Activated CD8-positive, alpha-beta memory T cell treated with anti-CD3 and anti-CD28 coated beads, Interleukin-2, amount 50 U/mL, for 48 hours (primary cell): Measurements from ENCODE around the gene SLC12A8.

Source experiments
- DNase-seq: peaks from one replicate; pipeline ENCODE4 v3.0.0-alpha.2; 2020

SLC12A8 gene

DNA sequence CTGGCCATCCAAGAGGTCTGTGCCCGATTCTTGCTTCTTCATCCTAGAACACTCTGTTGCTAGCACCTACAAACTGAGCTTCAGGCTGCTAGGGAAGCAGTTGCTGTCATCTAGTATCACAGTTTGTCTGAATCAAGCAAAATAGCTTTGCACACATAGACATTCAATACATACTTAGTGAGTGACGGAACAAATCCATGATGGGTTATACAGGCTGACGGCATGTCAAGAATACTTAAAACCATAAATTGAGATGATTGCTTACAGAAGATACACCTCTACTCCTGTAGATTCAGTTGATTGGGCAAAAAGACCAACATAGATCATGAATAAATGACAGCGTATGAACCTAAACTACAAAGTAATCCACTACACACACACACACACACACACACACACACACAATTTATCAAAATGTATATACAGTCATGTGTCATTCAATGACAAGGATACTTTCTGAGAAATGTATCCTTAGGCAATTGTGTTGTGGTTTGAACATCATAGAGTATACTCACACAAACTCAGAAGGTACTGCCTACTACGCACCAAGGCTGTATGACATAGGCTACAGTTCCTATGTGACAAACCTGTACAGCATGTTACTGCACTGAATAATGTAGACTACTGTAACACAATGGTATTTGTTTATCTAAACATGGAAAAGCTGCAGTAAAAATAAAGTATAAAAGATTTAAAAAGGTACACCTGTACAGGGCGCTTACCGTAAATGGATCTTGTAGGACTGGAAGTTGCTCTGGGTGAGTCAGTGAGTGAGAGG, 142.4 kb downstream of the SLC12A8 start:
- peak; percentile 4 for DNase-seq

DNA sequence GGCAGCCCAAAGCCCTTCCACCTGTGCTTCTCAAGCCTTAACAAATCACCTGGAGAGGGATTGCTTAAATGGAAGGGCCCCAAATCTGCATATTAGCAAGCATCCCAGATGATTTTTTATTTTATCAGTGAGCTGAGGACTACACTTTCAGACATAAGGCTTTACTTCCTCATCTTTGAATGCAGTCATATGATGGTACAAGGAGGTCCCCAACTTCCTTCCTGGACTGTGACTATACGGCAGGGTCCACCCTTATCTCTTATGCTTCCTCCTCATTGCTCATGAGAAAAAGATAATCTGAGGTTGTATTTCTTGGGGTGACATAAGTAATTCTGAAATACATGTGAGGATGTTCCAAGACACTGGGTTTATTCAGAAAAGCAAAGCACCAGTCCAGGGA, 143.1 kb downstream of the SLC12A8 start:
- DNase-seq = no peak

DNA sequence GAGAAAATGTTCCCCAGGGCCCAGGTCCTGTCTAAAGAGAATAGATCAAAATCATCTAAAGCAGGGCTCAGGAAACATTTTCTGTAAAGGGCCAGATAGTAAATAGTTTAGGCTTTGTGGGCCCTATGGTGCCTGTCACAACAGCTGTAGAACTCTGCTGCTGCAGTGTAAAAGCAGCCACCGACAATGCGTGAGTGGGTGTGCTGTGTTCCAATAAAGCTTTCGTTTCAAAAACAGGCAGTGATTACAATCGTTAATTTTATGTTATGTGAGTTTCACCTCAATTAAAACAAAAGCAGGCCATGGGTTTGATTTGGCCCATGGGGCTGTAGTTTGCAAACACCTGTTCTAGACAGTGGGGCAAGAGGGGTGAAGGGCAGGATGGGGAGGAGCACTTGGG, 144.3 kb downstream of the SLC12A8 start:
- peak; percentile 33 for DNase-seq

DNA sequence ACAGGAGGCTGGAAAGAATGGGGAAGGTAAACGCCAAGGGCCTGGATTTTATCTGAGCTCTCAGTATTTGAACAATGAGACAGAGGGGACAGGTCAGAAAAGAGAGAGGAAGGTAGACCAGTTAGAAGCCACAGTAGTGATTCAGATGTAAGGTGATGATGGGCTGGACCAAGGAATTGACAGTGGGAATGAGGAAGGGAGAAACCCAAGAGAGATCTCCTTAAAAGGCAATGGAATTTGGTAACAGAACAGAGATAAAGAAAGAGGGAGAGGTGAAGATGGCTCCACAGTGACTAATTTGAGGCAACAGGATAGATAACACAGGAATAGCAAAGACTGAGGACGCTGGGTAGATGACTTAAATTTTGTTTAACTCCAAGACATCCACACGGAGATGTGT, 145.3 kb downstream of the SLC12A8 start:
- DNase-seq = no peak

DNA sequence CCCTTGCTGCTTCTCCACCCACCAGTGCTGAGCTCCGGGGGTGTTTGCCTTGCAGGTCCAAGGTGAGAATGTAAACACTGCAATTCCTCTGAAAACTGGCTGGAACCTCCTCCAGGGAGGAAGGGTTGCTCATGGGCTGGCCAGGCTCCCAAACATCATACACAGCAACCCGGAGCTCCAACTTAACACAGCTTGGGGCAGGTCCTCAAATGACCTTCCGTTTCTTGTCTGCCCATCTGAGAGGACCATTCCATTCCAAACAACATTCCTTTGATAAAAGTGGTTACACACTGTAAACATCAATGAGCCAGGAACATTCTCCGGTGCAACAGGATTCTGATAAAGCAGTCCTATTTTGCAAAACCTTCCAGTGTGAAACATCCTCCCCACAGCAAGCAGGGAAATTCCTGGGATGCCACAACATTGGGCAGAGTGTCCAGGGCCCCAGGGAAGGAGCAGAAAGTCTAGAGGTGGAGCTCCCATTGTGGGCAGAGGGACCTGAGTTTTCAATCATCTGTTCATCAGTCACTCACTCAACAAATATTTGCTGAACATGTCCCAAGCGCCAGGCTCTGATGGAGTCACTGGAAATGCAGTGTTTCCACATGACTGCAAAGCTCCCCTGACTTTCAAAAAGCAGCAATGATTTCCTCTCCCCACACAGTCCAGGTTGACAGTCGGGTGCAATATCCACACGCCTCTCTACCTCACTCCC, 149.5 kb downstream of the SLC12A8 start:
- DNase-seq = no peak

DNA sequence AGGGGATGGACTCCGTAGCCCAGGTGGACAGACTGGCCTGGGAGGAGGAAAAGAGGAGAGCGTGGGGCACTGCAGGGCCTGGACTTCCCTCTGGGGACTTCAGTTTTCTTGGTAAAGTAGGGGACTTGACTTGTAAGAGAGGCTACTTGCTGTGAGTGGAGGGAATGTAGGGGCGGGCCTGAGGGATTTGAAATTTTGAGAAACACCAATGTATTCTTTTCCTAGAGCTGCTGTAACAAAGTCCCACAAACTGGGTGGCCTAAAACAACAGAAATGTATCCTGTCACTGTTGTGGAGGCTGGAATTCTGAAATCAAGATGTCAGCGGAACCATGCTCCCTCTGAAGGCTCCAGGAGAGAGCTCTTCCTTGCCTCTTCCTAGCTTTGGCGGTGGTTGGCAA, 150.9 kb downstream of the SLC12A8 start:
- DNase-seq = no peak

DNA sequence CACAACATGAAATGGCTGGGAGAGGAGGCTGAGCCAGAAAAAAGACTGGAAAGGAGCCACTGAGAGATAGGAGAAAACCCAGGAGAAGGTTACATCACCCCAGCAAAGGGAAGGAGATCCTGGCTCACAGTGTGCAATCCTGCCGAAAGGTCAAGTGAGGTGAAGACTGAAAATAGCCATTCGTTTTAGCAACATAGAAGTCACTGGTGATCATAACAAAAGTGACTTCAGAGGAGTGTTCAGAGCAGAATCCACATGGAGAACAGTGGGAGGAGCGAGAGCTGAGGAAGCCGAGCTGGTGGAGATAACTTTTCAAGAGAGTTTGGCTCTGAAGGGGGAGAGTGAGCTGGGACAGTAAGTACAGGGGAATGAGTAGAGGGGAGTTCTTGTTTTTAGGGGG, 151.4 kb downstream of the SLC12A8 start:
- no peak for DNase-seq

DNA sequence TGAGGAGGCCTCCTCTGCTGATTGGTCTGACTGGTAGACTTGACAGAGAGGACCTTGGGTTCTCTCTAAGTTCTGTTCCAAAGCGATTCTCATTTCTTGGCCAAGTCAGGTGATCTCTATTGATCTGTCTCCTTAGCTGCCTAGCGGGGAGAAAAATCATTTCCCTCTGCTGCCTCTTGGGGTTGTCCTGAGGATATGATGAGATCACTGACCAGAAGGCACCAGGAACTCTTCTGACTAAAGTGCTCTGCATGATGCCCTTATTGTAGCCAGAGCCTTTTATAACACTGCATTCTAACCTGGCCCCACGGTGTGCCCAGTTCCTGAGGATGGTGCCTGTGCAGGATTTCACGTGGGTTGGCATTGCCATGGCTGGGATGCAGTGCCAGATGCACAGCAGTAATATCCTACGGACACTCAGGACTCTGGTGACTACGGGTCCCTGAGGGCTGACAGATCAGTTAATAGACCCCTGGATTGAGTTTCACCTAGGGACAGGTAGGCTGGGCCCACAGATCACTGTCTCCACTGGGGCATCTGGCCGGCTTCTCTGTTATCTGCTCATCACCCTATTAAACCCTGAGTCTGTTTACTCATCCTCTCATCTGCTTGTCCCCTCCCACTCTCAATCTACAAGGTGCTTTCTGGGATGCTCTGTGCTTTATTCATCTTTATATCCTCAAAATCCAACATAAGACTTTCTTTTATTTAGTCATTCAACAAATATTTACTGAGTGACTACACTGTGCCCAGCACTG, 152.9 kb downstream of the SLC12A8 start:
- no peak for DNase-seq

DNA sequence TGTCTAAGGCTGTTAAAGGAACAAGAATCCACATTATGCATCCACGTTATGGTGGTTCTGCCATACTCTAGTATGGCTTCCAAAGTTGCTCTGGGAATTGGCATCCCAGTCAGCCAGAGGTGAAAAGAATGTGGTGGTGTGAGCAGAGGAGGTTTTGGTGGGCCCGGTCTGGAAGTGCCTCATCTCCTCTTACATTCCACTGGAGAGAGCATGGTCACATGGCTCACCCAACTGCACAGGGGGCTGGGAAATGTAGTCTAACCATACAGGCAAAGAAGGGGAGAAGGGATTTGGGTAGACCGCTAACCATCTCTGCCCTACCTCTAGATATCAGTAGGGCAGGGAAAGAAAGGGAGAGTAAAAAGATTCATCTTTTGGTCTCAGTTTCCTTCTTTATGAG, 153.6 kb downstream of the SLC12A8 start:
- no peak for DNase-seq

DNA sequence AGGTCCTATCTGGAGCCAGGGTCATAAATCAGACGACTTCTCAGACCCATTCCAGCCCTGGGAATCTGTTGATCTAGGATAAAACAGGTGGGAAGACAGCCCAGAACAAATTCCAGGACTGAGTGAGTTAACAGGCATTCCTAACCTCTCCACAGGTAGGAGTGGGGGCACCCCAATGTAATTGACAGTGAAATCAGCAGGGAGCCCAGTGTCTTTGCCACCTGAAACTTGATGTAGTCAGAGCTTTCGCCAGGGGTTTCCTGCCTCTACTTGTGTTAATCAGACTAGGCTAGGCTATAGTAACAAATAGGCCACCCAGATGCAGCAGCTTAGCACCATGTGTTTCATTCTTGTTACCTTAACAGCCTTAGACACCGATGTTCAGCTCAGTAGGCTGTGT, 154.0 kb downstream of the SLC12A8 start:
- no peak for DNase-seq

DNA sequence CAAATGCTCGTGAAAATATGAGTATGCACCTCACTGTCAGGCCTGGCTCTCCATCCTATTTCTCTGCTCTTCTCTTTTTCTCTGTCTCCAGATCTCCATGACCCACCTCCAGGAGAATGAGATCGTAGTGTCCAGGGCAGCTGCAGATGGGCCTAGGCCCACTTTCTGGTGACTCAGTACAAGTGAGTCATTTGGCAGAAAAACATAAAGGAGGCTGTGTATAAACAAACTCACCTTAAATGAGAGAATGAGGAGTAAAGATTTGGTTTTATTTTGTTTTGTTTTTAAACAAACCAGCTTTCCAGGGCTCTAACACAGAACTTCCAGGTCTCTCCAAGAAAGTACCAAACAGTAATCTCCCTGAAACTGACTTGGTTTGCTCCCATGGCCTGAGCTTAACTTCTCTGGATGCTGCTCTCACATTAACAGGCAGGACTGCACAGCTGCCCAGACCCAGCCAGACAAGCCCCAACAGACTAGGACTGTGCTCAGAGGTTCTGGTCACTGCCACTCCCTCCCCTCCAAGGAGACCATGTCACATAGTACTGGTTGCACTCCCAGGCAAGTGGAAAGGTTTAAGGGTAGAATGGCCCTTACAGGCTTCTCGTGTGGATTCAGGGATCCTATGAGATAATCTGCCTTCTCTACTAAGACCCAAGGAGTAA, 155.2 kb downstream of the SLC12A8 start:
- no peak for DNase-seq

DNA sequence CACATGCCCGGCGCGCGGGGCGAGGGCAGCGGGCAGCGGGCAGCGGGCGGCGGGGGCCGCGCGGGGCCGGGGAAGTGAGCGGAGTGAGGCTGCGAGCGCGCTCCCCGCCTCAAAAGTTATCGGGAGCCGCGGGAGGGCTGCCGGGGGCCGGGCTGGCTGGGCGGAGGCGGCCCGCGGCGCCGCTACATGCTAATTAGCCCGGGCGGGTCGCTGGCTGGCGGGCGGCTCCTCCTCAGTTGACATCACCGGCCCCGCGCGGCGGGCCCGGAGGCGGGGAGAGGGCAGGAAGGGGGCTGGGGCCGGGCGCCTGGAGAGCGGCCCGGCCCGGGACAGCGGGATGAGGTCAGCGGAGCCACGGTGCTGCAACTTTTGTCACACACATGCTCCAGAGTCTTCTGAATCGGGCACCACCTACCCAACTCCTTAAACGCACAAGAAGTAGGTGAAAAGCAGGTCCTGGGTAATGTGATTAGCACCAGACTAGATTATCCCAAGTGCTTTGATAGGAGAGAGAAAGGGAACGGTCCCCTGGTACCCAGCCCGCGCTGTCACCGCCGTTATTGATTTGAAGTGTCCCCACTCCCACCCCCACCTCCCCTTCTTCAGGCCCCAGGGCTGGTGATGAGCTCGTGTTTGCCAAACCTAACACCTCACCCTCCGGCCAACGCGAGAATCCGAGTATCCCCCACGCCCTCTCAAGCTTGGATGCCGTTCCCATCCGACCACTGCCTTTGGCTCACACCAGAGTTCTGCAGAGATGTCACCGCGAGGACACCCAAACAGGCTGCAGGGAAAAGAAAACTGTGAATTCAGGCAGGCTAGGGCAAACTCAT, 156.4 kb downstream of the SLC12A8 start, which contains the start of gene HEG1:
Gene HEG1 (minus strand): TSS at position 85 of the 833 bp plus-strand sequence. CDS start 107 bp downstream, outside the sequence.
- peak; percentile 86 for DNase-seq

DNA sequence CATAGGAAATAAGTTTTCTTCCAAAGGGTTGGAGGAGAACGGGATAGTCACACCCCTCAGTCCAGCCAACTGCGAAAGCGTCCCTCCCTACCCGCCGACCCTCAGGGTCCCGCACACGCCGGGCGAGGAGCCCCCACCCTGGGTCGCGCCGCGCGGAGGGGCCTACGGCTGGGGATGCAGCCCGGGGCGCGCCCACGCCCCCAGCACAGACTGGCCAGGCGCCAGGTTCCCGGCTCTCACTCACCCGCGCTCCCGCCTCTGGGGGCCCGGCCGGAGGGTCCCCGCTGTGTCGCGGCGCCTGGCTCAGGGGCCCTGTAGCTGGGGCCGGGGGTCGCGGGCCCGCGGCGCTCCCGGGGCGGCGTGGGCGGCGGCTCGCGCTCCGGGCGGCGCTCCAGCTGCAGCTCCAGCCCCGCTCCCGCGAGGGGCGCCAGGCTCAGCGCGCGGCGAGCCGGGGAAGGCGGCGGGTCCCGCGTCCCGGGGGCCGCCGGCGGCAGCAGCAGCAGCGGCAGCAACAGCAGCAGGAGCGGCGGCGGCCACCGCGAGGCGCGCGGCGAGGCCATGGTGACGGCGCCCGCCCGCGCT, 157.1 kb downstream of the SLC12A8 start:
- DNase-seq = peak; percentile 67

DNA sequence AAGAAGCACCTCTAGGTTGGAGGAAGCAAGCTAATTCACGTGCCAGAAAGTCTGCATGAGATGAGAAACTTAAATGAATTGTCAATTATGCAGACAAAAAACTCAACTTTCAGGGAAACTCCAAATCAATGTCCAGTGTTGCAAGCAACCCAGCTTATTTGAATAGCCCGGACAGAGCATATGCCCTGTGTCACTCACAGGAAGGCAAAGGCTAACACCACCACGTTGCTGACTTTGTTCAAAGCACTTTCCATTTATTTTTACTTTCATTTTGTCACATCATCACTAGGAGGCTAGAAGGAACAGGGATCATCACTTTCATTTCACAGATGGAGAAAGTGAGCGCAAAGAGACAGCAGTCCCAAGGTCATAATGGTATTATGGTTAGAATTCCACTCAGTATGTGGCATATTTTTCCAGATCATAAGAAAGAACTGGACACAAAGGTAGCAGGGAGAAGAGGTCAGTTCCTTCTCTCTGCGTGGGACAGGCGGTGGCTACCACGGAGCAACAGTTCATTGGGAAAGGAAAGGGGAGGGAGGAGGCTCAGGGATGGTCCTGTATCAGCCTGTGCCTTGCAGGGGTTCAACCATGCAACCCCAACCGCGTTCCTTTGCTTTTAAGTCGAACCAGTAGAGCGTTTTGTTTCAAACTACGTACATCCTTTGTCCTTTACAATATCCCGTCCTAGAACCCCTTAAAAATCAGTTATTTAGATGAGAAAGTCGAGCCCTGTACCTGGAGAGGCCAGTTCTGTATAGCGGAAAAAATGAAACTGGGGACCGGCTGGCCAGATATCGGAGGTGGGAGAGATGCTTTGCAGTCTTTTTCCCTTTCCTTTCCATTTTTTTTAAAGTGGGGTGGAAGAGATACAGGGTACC, 157.9 kb downstream of the SLC12A8 start:
- no peak for DNase-seq

DNA sequence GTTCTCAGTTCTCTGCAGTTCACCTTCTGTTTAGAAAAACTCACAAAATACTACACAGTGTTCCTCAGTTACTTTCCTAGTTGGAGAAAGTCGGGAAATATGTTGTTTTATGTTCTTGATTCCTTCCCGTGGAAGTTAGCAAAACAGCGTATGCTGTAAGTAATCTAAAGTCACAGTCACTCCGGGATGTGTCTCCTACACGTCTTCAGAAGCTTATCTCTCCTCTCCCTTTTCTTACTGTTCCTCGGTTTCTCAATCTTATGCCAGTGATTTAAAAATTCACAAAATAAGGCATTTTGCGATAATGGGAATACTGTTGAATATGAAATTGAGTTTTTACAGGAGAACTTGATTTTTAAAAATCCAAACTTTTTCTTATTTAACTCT, 158.5 kb downstream of the SLC12A8 start:
- DNase-seq = no peak

DNA sequence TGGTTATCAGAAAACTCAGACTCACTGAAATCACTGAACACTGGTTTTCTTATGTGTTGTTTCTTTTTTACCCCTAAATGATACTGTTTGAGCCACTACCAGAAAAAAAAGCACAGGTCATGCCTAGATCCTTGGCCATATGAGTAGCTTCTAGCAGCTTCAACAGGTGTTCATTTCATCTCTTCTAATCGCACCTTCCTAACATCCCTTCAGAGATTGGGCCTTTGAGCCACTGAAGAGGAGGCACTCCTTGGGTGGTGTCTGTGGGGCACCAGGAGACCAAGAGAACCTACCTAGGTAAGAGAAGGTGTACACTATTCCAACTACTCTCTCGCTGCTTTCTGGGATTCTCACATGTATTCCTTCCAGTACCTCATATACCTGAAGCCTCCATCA, 159.2 kb downstream of the SLC12A8 start:
- DNase-seq = no peak

DNA sequence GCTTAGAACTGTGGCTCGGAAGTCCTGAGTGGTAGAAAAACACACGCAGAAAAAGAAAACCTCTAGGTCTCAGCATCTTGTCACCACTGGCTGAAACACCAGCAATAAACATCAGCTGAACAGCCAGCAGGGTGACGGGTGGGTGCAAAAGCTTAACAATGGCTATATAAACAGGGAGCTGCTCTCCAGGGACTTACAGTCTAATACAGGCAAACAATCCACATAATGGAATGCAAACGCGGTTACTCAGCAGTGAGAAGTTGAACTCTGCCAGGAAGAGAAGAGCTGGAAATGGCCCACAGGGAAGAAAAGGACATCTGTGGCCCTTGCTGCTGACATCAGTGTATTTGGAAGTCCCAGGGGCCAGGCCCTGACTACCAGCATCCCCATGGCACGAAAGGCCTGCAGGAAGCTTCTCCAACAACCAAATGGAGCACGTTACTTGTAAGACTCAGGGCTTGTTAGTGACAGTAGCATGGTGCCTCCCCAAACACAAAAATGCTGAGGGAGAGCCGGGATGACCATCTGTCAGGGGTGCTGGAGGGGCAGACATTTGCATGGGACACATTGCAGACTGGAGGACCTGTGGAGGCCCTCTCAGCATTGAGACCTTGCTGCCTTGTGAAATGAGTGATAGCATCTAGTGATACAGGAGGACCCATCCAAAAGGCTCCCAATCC, 159.8 kb downstream of the SLC12A8 start:
- DNase-seq = no peak

DNA sequence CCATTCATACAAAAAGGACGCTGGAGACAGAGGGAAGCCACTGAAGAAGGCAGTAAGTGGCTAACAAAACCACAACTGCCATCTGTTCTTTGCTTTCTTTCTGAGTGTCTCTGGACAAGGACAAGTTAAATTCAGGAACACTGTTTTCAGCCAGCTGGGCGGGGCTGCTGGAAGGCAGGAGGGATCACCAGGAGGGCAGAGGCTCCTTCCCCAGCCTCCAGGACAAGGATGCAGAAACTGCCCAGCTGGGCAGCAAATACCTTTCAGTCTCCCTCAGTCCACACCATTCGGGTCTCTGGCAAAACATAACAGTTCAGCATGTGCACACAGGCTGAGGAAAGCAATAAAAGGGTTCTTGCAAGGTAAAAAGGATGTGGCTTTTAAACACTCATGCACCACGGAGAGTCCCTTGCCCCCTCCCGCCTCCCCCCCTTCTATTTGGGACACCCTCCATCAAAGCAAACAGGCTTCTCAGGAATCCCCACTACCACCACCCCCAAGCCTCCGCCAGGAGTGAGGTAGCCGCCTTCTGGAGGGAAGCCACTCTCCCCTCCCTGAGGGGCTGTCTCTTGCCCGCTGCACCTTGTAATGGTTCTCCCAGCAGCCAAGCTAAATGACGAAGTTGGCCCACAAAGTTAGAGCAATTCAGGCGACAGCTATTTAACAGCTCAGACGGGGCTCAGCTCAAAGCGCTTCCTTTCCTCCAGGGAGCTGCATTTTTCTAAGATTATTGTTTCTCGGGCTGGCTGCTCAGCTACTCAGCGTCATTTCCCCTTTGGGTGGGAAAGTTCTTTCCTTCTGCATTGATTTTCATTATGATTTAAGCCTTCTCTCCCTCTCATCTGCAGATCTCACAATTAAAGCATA, 160.6 kb downstream of the SLC12A8 start:
- DNase-seq = peak; percentile 78

DNA sequence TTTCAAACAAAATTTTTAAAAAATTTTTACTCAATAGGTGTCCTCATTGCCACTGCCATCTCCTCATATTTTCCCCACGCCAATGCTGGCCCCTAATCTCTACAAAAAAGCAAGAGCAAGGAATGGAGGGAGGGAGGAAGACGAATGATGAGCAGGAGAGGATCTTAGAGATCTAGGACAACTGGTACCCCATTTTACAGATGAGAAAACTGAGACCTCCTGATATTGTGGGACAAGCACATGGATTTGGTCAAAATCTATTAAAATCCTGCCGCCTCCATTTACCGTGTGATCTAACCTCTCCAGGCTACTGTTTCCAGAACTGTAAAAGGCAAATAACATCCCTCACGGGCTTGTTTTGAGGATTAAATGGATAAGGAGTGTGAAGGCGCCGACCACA, 161.3 kb downstream of the SLC12A8 start:
- no peak for DNase-seq
